Left forelimb (tissue), 1 donor: Measurements from ENCODE around the gene CASP6.

Experiments used
- DNase-seq: peaks from one replicate; pipeline ENCODE4 v3.0.0-alpha.2; 2018; ENCODE audit warnings: low spot score

The CASP6 gene

GRCh38 chr4:109671350-109671749, 31.9 kb downstream of the CASP6 start:
- no peak for DNase-seq

DNA sequence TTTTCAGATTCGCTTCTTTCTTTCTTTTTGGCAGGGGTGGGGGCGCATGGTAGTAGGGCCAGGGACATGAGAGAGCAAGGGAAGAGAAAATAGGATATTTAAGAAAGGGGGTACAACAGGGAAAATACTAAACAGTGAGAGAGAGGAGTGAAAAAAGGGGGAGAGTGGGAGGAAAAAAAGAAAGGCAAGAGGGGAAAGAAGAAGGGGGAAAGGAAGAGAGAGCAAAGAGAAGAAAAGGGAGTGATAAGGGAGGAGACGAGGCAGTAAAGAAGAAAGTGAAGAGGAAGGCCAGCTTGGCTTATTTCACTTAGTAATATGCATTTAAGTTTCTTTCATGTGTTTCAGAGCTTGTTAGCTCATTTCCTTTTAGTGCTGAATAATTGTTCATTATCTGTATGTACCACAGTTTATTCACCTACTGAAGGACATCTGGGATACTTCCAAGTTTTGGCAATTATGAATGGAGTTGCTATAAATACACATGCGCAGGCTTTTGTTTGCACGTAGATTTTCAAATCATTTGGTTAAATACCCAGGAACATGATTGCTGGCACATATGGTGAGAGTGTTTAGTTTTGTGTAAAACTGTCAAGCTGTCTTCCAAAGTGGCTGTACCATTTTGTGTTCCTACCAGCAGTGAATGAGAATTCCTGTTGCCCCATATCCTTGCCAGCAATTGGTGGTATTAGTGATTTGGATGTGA, 37.3 kb downstream of the CASP6 start:
- DNase-seq: no peak

DNA sequence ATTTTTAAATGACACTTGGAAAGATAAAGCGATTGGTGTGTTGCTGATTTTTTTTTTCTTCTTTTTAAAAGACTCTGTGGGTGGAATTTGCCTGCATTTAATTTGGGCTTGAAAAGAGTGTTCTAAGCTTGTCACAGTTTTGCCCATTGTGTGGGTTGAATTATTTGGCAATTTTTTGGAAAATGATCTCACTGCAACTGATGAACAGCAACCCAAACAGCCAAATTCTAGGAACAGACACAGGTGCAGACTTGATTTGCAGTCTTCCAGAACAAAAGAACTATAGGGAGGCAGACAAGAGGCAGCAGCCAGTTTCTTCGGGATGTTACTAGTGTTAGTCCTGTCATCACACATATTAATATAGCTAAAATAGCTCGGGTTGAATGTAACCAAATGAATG, 40.5 kb downstream of the CASP6 start:
- DNase-seq: no peak

GRCh38 chr4:109662116-109662515, 41.1 kb downstream of the CASP6 start:
- DNase-seq: no peak

GRCh38 chr4:109658871-109659410, 44.3 kb downstream of the CASP6 start:
- no peak for DNase-seq

DNA sequence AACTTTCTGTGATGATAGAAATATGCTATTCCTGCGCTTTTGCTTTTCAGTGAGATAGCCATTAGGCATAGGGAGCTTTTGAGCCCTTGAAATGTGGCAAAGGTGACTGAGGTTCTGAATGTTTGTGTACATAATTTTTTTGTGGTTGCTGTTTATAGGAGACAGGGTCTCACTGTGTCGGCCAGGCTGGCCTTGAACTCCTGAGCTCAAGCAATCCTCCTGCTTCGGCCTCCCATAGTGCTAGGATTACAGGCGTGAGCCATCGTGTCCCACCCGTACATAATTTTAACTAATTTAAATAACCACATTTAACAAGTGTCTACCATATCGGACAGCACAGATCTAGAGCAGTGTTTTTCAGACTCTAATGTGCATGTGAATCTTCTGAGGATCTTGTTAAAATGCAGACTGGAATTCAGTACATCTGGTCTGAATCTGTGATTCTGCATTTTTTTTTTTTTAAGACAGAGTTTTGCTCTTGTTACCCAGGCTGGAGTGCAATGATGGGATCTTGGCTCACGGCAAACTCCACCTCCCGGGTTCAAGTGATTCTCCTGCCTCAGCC, 45.3 kb downstream of the CASP6 start:
- no peak for DNase-seq

GRCh38 chr4:109655396-109655795, 47.8 kb downstream of the CASP6 start:
- no peak for DNase-seq

DNA sequence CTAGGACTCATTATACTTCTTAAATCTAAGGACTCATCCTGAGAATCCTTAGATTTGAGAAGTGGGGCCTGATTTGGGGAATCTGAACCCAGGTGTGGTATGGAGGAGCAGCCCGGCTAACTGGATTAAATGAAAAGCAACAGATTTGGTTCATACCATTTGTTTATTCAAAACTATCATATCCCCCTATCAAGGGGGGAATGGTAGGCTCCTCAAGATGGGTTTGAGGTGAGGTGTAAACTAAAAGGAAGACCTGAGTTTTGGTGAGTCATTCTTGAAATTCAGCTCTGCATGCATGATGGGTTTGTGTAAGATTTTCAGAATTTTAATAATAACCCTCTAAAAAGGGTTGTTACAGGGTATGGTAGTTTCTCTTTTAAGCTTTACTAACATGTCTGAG, 53.4 kb downstream of the CASP6 start:
- no peak for DNase-seq

DNA sequence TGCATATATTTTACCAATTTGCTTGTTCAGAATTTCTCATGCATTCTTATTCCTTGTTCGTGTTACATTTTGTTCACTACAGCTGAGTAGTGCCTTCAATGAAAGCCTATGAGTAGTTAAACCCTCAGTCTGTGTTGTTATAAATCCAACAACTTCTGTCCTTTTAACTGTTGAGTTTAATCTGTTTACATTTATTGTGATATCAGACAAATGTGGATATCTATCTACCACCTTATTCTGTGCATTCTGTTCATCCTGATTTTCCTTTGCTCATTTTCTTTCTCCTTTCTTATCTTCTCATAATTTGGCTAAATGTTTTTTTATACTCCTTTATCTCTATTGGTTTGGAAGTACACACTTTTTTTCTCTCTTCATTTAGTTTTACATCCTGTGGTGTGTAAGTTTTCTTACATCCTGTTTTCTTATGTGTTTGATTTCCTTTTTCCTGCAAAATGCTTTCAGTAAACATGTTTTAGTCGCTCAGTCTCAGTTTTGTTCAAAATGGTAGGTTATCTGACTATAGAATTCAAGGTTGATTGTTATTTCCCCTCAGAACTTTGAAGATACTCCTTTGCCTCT, 54.2 kb downstream of the CASP6 start:
- DNase-seq: no peak

DNA sequence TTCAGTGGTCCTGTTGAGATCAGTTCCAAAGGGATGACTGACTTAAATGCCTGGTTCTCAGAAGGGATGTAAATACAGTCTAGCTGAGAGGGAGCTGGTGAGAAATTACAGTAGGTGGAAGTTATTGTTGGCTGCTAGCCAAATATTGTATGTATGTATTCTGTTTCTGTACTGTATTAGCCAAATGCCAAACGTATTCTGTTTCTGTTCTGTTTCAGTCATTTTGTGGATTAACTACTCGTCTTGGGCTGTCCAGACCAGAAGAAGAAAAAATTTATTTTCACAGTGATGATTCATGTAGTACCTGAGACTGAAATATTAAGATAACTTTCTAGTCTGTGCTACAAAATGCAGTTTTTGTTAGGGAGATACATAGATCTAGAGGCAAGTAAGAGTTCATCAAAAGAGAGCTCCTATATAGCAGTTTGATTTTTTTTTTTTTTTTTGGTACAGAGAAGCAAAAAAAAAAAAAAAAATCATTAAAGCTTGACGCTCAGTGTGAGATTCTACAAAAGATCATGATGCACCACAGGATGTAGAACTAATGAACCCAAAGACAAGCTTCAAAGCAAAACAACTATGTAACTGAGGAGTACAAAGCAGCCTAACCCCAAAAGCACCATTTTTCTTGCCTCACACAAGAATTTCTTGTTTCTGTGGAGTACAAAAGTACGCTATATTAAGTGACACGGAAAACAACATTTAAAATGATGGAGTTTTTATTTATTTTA, 54.8 kb downstream of the CASP6 start:
- DNase-seq: no peak

GRCh38 chr4:109645874-109646710, 57.2 kb downstream of the CASP6 start:
- no peak for DNase-seq

DNA sequence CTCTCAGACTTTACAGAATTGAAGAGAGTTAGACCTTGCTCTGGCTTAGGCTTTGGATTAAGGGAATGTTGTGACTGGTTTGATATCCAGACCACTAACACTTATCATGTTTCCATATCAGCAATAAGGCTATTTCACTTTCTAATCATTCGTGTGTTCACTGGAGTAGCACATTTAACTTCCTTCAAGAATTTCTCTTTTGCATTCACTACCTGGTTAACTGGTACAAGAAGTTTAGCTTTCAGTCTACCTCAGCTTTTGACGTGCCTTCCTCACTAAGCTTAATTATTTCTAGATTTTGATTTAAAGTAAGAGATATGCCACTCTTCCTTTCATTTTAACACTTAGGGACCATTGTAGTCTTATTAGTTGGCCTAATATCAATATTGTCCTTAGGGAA, 62.6 kb downstream of the CASP6 start:
- DNase-seq: no peak
